CD4-positive, alpha-beta T cell treated with Interleukin-2 at 100 ng/mL for 4 hours (primary cell): Measurements from ENCODE around the gene IGSF11.
"Not testable (repeated sequence)": the region's sequence is repeated elsewhere in the genome, so short reads cannot be mapped to it uniquely, and the experiment has no call there.

ENCODE experiments used
- DNase-seq: peaks from one replicate; pipeline ENCODE4 v3.0.0-alpha.2; 2020; ENCODE audit warnings: low spot score

IGSF11 gene

GRCh38 chr3:118988198-118989130, 46.2 kb downstream of the IGSF11 start:
- DNase-seq, result no peak

- DNase-seq, result no peak
These were observed 47.2 kb downstream of the IGSF11 start for GRCh38 chr3:118987477-118987876.

GRCh38 chr3:118986734-118987133, 47.9 kb downstream of the IGSF11 start:
- DNase-seq, result no peak

- no peak for DNase-seq
These were observed 49.9 kb downstream of the IGSF11 start for GRCh38 chr3:118984699-118985098.

GRCh38 chr3:118981494-118982134, 53.0 kb downstream of the IGSF11 start:
- DNase-seq, result no peak

GRCh38 chr3:118980832-118981231, 53.8 kb downstream of the IGSF11 start:
- DNase-seq, result no peak

- DNase-seq, result no peak
These were observed 56.3 kb downstream of the IGSF11 start for GRCh38 chr3:118978393-118978758.

GRCh38 chr3:118977671-118978392, 56.8 kb downstream of the IGSF11 start:
- no peak for DNase-seq

GRCh38 chr3:118977118-118977517, 57.5 kb downstream of the IGSF11 start:
- DNase-seq, result no peak

GRCh38 chr3:118975476-118975875, 59.2 kb downstream of the IGSF11 start:
- DNase-seq, result not testable (repeated sequence)

- no peak for DNase-seq
These were observed 60.1 kb downstream of the IGSF11 start for GRCh38 chr3:118974356-118975097.

GRCh38 chr3:118973050-118973449, 61.6 kb downstream of the IGSF11 start:
- DNase-seq, result no peak

- DNase-seq, result no peak
These were observed 63.8 kb downstream of the IGSF11 start for GRCh38 chr3:118970819-118971218.

GRCh38 chr3:118968640-118969039, 66.0 kb downstream of the IGSF11 start:
- DNase-seq, result no peak

GRCh38 chr3:118968111-118968510, 66.5 kb downstream of the IGSF11 start:
- DNase-seq, result no peak

GRCh38 chr3:118966700-118967099, 67.9 kb downstream of the IGSF11 start:
- no peak for DNase-seq

GRCh38 chr3:118963711-118964110, 70.9 kb downstream of the IGSF11 start:
- no peak for DNase-seq

GRCh38 chr3:118960876-118961450, 73.7 kb downstream of the IGSF11 start:
- no peak for DNase-seq

GRCh38 chr3:118955914-118956556, 78.6 kb downstream of the IGSF11 start:
- DNase-seq, result peak; percentile 32

- DNase-seq, result no peak
These were observed 83.6 kb downstream of the IGSF11 start for GRCh38 chr3:118951089-118951488.

- DNase-seq, result peak; percentile 5
These were observed 85.4 kb downstream of the IGSF11 start for GRCh38 chr3:118949113-118949760.
